Measurements from ENCODE around the gene MYRIP.

GRCh38 chr3:39762537-39763070 lies 46.8 kb upstream of the MYRIP start:
- TF ChIP-seq CTCF (IDR thresholded peaks at IDR 0.05; ENCODE audit: low read depth, low read length) = no peak
- no peak for TF ChIP-seq POLR2A (IDR thresholded peaks at IDR 0.05; ENCODE audit: extremely low read depth, insufficient read length)
- TF ChIP-seq MAX (IDR thresholded peaks at IDR 0.05; ENCODE audit: low read depth, low read length) = no peak
